HG02943 (cell line): ENCODE results near the gene PIGQ.

Source experiments
- ATAC-seq: cut with Tn5 transposase; IDR thresholded peaks from one replicate; pipeline ENCODE4 v1.9.1; 2021; ENCODE audit warnings: mild to moderate bottlenecking, low read depth, moderate library complexity; ENCODE audit not compliant: unreplicated experiment

Gene PIGQ

GRCh38 chr16:569445-570254 lies at the start of gene PIGQ:
PIGQ (plus strand) TSS chr16:569968; CDS start chr16:574075, 4,107 bp downstream.
- no peak for ATAC-seq

- no peak for ATAC-seq
These were observed 48.9 kb upstream of the PIGQ start for GRCh38 chr16:520847-521246.

- no peak for ATAC-seq
These were observed 48.2 kb upstream of the PIGQ start for GRCh38 chr16:521381-522210.

GRCh38 chr16:522320-523096 lies 47.3 kb upstream of the PIGQ start:
- no peak for ATAC-seq

GRCh38 chr16:523097-523741 lies 46.5 kb upstream of the PIGQ start:
- ATAC-seq, result no peak

GRCh38 chr16:524274-525040 lies 45.3 kb upstream of the PIGQ start:
- ATAC-seq, result no peak

- no peak for ATAC-seq
These were observed 44.6 kb upstream of the PIGQ start for GRCh38 chr16:525123-525519.

GRCh38 chr16:525520-526180 lies 44.1 kb upstream of the PIGQ start:
- ATAC-seq, result no peak

GRCh38 chr16:526181-527014 lies 43.4 kb upstream of the PIGQ start:
- peak; percentile 5 for ATAC-seq

GRCh38 chr16:527015-527903 lies 42.5 kb upstream of the PIGQ start, which contains the start of gene CAPN15:
CAPN15 (plus strand) TSS chr16:527712; CDS start chr16:546839, 19,127 bp downstream.
- peak; percentile 55 for ATAC-seq

GRCh38 chr16:528111-529011 lies 41.4 kb upstream of the PIGQ start:
- peak; percentile 16 for ATAC-seq

- no peak for ATAC-seq
These were observed 40.7 kb upstream of the PIGQ start for GRCh38 chr16:529012-529575.

GRCh38 chr16:530111-530817 lies 39.5 kb upstream of the PIGQ start:
- ATAC-seq, result no peak

GRCh38 chr16:531494-532125 lies 38.2 kb upstream of the PIGQ start:
- ATAC-seq, result no peak
